NCI-H510A (cell line): Measurements from ENCODE around the gene GRB10.

ENCODE experiments used
- DNase-seq: peaks from one replicate; lab custom pipeline; 2025; lab: John Stamatoyannopoulos, UW

GRB10 gene

DNA sequence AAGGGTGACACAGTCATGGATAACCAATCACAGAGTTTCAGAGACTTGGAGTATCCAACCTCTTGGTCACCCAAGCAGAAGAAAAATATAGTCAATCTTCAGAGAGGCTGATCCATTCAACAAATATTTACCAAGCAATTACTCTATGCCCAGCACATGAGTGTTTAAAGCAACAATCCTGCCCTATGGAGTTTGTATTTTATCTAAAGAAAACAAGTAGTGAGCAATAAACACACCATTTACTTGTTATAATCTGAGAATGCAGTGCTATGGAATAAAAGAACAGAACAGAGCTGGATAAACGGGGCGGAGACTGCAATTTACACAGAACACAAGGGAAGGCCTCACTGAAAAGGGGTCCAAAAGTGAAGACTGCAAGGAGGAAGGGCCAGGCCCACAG lies 63.8 kb downstream of the GRB10 start:
- peak; percentile 41 for DNase-seq

DNA sequence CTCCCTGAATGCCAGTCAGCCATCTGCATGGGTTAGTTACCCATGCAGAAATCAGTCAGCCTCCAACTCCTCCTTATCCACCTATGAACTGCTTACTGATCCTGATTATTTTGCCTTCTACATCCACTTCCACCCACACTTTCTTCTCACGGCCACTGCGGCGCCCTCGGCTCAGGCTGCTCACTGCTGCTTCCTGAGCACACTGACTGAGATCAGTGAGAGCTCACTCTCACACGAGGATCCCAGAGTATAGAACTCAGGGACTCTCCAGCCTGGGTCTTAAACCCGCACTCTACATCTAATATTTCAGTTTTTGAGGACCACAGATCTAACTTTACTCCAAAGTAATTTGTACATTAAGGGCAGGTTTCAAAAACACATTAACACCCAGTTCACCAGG lies 64.4 kb downstream of the GRB10 start:
- peak; percentile 41 for DNase-seq

DNA sequence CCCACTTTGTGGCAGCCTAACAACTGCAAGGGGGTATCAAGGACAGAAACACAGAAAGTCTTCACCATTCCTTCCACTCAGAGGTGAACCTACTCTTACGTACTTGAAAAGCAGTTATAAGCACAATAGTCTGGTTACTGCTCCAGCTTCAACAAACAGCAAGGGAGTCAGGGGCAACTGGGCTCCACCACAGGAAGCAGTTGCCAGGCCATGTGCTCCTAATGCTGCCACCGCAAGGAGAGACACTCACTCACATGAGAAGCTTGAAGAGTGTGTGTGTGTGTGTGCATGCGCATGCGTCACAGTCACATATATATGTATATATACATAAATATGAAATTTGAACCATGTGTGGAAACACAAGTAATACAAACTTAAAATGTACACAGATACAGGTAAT lies 65.5 kb downstream of the GRB10 start:
- peak; percentile 22 for DNase-seq

DNA sequence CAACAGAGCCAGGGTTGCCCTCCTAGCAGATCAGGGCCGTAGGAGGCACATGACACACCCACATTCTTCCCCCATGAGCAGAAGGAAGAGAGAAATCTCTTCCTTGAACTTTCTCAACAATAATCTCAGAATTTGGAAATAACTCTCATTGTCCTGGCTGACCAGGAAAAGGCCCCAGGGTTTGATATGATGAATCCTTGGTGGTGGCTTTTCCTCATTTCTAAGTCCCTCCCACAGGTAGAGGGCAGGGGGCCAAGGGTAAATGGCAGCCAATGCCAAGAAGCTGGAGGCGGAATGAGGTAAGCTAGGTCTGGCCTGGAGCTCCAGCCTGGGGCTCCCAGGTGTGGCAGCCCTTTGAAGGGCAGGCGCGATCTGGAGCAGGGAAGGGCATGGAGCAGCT lies 67.8 kb downstream of the GRB10 start:
- DNase-seq = no peak

DNA sequence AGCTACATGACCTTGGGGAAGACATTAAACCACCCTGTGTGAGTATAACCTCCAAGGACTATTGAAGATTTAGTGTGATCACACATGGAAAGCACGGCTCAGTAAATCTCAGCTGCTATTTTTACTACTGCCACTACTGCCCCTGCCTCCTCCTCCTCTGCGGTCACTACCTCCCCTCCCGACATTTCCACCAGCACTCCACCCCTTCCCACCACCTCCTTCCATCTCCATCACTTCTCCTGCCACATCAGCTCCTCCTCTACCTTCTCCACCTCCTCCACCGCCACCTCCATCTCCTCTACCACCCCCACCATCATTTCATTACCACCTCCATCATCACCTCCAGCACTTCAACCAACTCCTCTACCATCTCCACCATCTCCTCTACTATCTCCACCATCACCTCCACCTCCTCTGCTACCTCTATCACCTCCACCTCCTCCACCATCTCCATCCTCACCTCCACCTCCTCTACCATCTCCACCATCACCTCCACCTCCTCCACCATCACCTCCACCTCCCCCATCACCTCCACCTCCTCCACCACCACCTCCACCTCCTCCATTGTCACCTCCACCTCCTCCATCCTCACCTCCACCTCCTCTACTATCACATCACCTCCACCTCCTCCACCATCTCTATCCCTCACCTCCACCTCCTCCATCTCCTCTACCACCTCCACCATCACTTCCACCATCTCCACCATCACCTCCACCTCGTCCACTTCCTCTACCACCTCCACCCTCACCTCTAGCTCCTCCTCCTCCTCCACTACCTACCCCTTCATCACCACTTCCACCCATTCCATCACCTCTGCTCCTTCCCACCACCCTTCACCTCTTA lies 69.4 kb downstream of the GRB10 start:
- no peak for DNase-seq

DNA sequence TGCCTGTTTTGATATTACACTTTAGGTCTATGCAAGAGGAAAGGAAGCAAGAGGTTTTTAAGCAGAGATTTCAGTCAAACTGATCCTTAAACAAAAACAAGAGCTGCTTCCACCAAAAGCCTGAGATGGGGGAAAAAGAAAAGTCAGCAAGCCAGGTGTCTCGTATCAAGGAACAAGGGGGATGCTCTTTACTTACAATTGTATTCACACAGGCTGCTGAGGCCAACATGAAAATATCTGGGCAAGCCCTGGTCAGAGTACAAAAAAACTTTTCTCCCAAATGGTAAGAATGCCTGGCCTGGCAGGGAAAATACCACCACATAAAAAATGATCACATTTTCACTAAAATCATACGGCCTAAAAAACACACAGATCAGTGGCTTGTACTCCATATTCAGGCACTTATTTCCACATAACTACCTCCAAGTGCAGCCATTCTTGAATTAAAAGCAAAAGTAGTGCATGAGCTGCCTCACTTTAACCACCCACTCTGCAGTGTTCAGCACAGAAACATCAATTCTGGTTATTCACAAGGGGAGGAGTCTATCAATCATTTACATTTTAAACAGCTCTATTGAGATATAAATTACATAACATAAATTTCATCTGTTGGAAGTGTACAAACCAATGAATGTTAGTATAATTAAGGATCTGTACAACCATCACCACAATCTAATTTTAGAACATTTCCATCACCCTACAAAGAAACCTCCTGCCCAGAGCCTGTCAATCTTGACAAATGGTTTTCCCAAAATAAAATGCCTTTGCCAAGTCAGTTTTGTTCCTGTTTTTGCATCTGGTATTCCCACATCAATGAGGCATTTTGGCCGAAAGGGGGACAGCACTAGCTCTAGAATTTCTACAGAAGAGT lies 70.2 kb downstream of the GRB10 start:
- no peak for DNase-seq

DNA sequence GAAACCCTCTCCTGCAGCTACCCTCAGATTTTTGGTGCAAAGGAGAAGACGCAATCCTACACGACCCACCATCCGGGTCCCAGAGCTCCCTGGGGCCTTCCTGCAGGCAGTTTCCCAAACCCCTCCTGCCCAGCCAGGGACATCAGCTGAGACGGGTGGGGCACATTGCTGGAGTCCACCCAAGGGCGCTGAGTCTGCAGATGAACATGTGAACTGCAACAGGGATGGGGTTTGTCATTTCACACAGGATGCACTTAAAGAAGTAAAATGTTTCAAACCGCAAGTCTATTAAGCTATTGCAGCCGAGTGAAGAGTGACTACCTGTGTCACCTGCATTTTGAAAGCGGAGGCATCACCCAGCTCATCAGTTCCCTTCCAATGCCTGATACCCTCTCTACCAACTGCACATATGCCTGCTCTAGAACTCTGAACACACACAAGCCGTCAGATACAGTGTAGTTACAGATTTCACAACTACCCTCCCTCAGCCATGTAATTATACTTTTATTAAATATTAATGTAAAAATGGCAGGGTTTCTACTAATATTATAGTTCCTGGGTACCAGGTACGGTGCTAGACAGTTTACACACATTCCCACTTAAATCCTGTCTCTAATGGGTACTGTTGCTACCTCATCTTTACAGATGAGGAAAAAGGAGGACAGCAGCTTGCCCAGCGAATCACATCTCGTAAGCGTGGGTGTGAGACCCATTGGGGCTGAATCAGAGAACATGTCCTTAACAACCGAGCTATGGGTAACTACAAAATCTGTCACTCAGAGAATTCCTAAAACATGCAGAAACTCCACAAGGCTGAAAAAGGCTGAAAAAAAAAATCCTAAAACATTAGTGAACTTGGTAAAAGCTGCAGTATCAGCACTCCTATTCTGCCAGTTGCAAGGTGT lies 71.2 kb downstream of the GRB10 start:
- DNase-seq = no peak

DNA sequence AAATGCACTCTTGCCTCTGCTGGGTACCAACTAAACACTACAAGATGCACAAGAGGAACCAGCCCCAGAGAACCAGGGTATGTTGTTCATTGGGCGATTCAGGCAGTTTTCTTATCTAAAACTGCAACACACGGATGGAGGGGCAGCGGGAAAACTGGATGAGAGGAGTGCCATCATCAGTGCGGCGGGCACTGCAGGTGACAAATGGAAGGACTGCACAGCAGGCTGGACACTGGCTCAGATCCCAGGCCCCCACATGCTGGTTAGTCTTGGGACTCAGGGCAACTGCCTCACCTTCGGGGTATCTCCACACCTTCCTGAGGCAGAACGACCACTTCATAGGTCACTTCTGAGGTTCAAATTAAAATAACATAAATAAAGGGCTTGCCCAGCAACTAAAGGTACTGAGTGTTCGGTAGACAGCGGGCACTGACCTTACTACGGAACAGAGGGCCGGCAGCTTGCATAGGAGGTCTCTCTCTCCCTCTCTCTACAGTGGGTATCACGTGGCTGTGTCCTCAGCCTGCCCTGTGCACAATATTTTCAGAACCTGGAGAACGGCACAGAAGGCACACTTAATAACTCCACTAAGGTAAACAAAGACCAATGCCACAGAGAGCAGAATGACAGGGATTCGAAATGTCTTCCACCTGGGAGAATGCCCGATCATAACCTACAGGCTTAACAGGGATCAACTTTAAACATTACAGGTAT lies 72.1 kb downstream of the GRB10 start:
- no peak for DNase-seq

DNA sequence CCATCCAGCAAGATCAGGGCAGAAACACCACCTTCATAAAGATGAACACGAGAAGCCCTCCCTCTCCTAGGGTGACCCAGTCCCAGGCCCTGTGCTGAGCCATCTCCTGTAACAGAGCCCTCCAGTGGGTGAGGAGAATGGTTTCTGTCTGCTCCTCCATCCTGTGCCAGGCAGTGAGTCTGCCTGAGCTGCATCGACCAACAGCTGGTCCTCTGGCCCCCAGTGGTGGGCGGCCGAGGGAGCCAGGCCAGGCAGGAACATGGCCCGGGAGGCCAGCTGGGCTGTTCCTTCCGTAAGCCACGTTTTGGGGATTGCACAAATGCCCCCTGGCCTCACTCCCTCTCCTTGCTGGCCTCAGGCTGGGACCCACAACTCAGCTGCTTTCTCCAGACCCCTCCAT lies 73.5 kb downstream of the GRB10 start:
- no peak for DNase-seq

DNA sequence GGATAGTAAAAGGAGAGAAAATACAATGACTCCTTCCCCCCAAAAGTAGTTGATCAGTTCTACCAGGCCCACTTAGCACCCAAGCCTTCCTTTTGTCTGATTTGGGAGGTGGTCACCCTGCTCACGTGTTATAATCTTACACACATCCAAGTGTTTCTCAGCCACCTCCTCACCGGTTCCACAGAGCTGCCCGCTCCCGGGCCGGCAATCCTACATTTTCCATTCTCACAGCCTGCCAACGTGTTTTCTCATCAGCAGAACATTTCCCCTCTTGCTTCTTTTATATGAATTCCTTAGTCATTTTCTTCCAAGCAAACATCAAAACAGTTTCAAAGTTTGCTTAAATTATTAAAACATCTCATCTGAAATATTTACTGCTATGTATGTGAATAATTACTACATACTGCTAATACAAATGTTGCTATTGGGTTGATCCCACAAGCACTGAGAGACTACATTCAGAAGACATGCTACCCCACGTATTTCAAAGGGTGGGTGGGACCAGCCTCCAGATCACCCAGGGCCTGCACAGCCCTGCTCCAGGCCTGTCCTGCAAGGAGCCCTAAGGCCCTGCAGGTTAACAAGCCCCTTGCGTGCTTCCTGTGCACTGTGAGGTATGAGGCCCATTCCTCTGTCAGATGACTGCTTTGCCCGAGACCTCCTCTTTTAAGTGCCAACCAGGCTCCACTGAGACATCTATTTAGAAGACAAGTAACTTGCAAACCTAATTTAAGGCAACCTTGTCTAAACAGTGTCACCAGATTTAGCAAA lies 75.3 kb downstream of the GRB10 start:
- no peak for DNase-seq

DNA sequence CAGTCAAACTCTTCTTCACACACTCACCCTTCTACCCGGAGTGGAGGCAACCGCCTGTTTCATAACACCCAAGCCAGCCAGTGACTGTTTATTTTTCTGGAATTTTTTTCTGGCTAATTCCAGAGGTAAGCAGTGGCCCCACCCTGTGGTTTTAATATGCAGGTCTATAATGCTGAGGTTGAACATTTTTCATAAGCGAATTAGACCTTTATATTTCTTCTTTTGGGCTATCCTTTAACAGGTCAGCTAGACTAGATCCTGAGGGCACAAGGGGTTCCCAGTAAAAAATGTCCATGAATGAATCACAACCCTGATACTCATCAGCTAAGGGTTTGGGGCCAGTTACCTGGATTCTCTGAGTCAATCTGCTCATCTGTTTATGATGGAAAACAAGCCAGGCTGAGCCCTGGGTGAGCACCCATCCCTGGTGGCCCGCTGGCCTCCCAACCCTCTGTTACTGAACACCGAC lies 76.2 kb downstream of the GRB10 start:
- no peak for DNase-seq

DNA sequence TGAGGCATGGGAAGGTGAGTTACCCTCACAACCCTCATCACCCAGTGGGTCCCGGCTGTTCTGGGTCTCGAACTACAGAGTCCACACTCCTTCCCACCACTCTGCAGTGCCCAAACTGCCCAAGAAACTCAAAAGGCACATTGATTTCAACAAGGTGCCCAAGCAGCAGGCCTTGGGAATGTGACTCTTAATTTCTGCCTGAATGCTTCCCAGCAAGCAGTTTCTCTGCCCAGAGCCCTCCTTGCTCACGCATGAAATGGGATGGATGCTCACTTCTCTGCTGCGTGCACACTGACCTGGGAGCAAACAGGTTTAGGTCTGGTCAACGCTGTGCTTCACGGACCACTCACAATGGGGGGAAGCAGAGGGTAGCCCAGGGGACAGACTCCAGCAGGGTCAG lies 77.9 kb downstream of the GRB10 start:
- no peak for DNase-seq

DNA sequence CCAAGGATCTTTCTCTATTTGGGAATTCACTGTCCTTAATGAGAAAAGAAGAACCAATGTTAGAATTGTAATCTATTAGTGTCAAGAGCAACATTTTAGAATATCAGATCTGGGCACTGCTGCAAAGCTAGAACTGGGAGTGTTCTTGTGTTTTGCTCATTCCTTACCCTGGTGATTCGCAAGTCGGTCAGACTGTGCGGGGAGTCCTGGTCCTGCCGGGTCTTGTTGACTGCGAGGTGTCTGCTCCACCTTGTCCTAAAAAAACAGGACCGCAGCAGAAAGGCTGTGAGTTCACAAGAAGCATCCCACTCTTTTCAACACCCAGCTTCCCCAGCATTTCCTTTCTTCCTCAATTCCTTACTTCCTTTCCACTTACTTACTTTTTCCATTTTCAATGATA lies 79.0 kb downstream of the GRB10 start:
- no peak for DNase-seq

DNA sequence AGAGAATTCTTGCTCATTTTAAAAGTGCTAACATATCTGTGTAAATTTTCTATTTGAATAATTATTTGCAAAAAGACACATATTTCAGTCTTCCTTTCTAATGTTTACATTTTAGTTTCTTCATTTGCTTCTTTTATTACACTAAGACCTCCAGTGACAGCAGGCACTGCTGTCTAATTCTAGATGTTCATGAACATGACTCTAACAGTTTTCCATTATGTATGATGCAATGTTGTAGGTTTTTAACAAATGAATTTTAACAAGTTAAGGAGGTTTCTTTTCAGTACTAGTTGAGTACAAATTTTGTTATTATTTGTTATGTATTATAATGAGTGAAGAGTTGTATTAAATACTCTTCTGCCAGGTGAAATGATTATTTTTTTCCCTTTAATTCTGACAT lies 83.6 kb downstream of the GRB10 start:
- DNase-seq = no peak

DNA sequence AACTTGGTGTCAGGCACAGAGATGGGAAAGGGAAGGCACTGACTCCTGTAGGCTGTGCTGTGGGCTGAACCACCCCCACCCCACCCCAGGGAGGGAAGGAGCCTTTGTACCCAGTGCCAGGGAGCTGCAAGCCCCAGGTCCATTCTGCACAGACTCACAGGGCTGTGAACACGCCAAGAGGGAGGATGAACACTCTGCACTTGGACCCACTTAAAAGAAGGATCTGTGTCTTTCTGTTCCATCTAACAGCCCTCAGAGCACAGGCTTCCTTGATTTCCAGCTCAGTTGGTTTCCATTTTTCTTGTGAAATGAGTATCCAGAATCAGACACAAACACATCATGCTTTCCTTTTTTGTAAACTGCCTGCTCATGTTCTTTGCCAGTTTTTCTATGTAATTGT lies 84.9 kb downstream of the GRB10 start:
- no peak for DNase-seq

DNA sequence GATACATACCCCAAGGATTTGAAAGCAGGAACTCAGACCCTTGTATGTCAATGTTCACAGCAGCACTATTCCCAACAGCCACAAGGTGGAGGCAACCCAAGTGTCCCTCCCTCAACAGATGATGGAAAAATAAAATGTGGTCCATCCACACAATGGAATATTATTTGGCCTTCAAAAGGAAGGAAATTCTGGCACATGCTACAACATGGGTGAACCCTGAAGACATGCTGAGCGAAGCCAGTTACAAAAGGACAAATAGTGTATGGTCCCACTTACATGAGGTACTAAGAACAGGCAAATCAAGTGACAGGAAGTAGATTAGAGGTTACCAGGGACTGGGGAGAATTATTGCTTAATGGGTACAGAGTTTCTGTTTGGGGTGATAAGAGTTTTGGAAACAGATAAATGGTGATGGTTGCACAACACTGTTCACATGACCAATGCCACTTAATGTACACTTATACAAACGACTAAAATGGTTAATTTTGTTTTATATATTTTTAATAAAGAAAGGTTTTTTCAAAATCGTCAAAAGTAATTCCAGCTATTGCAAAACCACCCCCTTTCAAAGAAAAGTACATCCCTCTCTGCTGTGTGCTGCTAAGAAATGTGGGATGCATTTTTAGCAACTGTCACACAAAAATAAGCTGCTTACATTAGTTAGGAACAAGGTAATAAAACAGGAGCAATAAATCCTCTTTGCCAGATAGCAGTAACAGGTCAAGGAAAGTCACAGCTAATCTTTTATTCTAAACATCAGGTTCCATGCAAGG lies 85.7 kb downstream of the GRB10 start:
- no peak for DNase-seq

DNA sequence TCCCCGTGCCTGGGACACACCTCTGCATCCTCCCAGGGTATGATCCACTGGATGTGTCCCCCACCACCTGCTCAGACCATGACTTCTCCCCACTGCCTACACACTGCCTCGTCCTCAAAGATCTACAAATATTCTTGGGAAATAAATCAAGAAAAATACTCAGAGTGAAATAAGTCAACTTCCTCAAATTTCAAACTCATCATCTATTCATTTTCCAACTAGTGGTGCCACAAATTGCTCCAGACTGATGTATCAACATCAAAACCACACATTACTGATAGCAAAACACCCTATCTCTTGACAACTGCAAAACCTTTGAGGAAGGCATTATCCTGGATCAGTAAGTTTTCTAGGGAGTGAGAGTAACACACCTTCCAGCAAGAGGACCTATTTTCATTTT lies 87.7 kb downstream of the GRB10 start:
- no peak for DNase-seq

DNA sequence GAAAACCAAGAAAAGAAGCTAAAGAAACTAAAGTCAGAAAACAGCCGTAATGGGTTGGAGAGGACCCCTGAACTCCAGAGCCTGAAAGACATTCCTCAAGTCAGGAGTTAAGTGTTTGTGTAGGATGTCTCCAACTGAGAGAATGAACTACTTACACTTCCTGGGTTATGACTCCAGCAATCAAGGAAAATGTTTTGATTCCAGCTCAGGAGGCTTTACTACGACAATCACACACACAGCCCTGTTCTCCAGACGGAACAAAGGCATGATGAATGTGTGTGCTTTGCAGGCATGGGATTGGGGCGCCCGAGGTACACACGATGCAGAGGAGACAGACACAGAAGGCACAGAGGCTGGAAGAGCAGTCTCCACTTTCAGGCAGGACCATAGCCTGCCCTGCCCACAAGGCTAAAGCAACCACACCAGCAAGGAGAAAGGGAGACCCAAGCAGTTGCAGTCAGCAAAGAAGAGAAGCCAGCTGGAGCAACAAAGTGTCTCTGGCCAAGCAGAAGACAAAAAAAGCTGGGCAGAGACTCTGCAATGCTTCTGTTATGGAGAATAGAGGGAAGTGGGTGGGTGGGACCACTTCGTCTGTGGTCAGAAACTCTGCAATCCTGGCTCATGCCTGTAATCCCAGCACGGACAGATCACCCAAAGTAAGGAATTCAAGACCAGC lies 89.1 kb downstream of the GRB10 start:
- DNase-seq = no peak

DNA sequence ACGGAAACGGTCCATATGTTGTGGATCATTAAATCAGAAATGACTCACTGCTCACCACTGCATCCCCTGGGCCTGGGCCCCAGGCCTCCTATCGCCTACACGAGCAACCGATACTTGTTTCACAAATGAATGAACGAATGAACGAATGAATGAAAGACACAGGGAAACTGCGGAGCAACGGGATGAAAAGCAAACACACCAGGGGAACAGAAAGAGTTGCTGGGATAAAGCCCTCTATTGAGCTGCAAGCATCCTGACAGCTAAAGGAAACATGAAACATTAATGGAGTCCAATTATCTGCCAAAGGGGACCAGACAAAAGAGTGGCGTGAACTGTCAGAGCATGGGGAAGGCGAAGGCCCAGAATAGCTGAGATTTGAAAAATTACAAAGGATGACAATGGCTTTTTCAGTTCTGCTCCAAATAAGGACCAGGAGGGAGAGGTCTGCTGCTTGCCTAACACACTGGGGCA lies 92.1 kb downstream of the GRB10 start:
- no peak for DNase-seq
